ENCODE data around the gene GRM5.

The GRM5 gene

DNA sequence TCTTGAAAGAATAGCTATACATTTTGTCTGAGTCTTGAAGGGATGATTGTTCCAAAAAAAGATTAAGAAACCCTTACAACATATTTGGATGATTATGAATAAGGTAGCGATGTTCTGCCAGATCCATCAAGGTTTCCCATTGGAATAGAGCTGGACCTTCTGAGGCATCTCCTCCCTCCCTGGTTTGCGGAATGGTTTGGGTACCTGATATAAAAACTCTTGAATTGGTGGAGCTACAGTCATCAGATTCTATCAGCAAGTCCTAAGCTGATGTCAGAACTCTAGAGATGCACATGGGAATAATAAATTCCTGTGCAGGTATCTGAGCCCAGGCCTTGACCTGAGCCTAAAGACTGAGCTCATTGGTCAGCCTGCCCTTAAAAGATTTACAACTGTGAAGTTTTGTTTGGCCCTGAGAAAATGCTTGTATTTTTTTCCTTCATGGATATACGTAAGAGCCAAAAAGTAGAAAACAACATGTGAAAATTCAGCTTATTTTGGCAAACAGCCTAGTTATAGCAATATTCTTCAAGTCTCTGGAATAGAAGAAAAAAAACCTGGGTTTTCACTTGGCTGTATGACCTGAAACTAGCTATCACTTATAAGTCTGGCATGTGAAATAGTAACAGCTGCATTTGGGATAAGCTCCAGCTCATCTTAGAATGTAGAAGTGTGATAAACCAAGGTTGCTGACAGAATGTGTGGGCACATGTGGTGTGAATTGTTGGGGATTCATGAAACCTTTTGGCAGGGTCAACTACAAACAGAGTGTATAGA lies 462.5 kb downstream of the GRM5 start:
- no peak for DNase-seq

- no peak for DNase-seq
Observed at GRCh38 chr11:88597387-88597786, 468.4 kb downstream of the GRM5 start.

- no peak for DNase-seq
Observed at GRCh38 chr11:88596786-88597185, 469.0 kb downstream of the GRM5 start.

- DNase-seq: no peak
Observed at GRCh38 chr11:88594274-88594950, 471.4 kb downstream of the GRM5 start.

GRCh38 chr11:88590361-88590760 lies 475.4 kb downstream of the GRM5 start:
- no peak for DNase-seq

GRCh38 chr11:88583251-88583650 lies 482.5 kb downstream of the GRM5 start:
- no peak for DNase-seq

DNA sequence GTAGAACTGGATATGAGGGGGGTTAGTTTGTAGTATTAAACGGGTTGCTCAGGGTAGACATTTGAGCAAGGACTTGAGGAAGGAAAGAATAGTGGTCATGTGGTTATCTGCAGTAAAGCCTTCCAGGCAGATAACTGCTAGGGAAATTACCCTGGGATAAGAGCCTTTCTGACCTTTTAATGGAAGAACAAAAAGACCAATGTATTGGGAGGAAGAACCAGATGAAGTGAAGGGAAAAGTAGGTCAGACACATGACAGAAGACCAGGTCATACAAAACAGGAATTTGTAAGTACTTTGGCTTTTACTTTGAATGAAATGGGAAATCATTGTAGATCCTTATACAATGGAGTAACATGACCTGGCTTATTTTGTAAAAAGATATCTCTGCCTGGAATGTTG lies 486.3 kb downstream of the GRM5 start:
- DNase-seq: no peak

DNA sequence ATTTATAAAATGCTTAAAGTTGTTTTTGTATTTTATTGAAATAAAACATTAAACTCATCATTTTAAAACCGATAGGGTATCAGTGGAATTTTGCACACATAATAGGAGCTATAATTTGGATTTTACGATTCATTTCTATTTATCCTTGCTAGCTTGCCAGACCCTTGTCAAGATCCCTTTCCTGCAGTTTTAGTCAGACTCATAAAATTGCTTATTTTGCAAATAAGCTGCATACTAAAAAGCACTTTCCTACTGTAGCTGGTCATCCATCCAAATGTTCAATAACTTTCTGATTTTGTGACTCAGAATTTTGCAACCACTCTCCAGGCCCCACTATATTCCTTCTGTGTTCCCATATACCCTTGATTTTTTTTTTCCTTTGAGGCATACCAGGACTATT lies 489.0 kb downstream of the GRM5 start:
- no peak for DNase-seq

DNA sequence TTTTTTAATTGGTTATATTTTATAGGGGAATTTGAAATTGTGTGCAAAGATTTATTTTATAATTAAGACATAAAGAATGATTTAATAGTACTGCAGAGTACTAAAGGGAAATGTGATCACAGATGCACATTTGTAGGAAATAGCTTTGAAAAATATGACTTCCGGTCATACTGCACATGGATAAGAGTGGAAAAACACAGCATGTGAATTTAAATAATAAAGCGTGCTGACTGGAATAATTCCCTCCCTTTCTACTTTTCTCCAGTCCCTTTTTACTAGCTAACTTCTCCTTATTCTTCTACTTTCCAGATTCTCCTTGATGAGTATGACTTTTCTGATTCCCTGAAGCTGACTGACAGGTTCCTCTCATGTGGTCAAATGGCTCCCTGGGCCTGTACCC lies 489.9 kb downstream of the GRM5 start:
- DNase-seq: no peak

GRCh38 chr11:88569342-88569741 lies 496.4 kb downstream of the GRM5 start:
- DNase-seq: no peak

DNA sequence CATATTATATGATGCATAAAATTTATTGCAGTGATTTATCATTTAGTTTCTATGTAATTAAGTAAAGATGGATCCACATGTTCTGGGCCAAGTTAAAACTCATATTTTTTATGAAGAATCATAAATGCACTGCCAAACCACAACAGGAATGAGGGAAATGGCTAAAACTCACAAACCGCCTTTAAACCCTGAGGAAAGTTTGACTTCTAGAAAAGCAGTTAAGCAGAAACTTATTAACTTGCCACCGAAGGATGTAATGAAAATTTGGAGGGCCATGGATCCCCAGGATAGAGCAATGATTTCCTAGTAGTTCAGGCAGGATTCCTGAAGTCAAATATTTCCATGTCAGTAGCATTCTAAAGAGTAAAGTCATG lies 510.0 kb downstream of the GRM5 start:
- DNase-seq: no peak

DNA sequence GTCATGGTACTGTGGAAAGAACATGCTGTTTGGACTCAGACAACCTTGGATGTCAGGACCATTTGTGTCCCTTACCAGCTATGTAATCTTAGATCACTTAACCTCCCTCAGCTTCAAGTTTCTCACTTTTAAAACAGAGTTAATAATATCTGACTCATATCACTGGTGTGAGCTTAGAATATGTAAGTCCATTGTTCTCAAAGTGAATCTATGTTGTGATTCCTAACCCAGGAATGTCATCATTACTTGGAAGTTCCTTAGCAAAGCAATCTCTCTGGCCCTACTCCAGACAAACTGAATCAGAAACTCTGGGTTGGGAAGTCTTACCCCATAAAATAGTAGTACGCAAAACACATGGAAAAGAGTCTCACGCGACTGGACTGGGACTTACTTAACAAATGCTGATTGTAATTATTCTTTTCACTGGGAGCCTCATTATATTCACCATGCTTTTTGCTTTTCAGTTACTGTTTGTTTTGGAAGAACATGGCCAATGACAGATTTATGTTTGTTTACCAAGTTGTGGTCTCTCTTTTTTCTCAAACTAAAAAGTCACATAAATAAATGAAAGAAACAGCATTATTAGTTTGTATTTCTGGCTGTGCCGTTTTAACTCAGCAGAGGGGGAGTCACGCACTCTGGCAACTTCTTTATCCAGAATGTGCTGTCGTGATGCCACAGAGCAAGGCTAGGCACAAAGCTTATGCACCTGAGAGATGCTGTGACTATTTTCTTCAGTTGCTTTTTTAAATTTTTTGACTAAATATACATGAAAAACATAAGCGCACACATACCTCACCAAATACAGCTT lies 510.6 kb downstream of the GRM5 start:
- DNase-seq: no peak

GRCh38 chr11:88553204-88553603 lies 512.6 kb downstream of the GRM5 start:
- DNase-seq: no peak

DNA sequence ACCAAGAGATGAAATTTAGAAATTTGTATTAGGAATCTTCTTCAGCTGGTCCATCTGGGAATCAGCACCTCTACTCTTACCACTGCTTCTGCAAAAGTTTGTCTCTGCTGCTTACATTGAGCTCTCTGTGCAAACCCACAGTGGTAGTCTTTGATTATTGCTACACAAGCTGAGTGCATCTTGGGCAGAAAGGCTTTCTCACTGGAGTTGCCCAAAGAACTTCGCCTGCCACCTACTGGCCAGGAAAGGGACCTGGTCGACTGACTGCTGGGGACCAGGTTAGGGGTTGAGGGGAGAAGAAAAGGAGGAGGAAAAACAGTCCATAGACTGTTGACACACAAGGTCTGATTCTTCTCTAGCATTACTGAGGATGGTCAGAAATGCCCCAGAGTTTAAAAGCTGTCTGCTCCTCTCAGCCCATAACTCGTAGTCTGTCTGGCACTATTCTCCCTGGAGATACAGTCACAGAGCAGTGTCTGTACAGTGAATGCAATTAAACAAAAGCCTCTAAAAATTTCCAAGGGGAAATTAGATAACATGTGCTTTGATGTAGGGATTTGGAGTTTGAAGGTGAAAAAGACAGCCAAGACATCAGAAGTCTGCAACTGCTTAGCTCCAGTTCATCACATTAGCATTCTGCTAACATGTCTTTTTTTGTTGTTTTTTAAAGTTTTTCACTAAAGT lies 513.3 kb downstream of the GRM5 start:
- DNase-seq: no peak

- no peak for DNase-seq
Observed at GRCh38 chr11:88544656-88545280, 521.0 kb downstream of the GRM5 start.

DNA sequence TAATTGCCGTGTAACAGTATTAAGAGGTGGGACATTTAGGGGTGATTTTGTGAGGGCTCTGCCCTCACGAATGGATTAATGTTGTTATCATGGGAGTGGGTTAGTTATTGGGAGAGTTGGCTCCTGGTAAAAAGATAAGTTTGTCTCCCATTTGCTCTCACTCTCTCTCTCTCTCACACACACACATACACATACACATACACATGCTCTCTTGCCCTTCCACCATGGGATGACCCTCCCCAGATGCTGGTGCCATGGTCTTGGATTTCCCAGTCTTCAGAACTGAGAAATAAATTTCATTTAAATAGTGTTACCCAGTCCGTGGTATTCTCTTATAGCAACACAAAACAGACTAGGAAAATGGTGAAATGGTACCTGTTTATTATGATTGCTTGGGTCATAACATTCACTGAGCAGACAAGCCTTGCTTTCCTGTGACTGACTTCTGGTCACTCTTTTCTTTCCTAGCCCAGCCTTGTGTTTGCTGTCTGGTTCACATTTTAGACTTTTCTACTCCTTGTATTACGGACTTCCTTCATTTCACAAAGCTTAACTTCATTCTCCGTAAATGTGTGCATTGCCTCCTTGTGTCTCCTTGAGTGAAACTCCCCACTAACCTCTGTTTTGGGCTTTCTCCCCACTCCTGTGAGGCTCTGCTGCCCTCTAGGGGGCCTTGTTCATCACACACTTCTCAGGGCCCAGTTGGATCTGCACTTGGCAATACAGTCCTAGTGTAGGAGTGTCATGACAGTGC lies 521.7 kb downstream of the GRM5 start:
- DNase-seq: peak; percentile 20

- DNase-seq: no peak
Observed at GRCh38 chr11:88541006-88541405, 524.8 kb downstream of the GRM5 start.

DNA sequence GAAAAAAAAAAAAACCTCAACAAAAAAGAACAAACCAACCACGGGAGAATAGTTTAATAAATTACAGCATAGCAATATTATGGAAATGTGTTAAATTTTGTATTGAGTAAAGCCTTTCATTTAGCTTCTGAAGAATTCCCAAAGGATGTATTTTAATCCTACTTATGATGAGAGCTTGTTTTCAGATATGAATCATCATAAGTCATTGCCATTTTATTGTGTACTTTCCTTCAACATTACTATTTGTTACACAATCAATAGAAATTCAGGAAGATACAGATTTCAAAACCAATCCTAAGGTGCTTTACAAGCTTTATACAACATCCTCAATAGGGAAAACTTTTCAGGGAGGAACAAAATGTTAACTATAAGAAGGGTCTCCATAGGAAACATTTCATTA lies 527.7 kb downstream of the GRM5 start:
- DNase-seq: no peak

- no peak for DNase-seq
Observed at GRCh38 chr11:88537613-88538012, 528.2 kb downstream of the GRM5 start.

- no peak for DNase-seq
Observed at GRCh38 chr11:88536616-88537265, 529.0 kb downstream of the GRM5 start.

DNA sequence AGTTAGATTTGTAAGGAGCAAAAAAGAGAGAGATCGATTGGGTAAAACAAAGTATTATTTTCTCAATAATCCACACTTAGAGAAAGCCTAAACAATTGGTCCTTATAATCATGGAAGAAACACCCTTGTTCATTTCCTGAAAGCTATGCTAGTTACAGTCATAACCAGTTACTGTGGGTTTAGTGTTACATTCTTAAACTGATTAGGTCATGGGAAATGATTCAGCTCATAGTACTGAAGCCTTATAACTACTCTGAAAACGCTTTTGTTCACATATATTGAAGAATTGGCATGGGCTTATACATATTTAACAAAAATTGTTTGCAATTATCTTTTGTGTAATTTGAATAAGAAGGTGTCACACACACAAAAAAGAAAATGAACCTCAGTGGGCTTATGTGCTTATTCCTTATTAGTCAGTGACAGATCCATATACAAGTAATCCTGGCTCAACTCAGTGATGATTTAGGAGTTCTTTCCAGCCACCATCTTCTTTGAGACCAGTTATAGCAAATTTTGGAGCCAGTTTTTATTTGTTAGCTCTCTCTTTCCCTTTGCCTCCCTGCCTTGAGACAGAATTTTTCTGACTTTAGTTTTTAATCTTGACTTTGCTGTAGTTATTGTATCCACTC lies 529.8 kb downstream of the GRM5 start:
- no peak for DNase-seq

All from SHP77 treated with DMSO at 0.1 percent for 48 hours (cell line).